Testis (tissue), 3 donors: ENCODE results near the gene RBM20. TPM values are rescaled to one million over a fixed set of nuclear protein-coding genes. Genes with fewer than 3 reads are reported as not detected.
"Not testable (repeated sequence)": the region's sequence is repeated elsewhere in the genome, so short reads cannot be mapped to it uniquely, and the experiment has no call there.

Experiments used
- DNase-seq: peaks from one replicate; pipeline ENCODE4 v3.0.0-alpha.2; 2019
- H3K27ac ChIP-seq, 2 donors: fragments of 200-600 bp; sonication (generic); one replicate each; pipeline ENCODE4 v1.5.1; 2019
- H3K27me3 ChIP-seq: fragments of 200-600 bp; sonication (generic); one replicate; pipeline ENCODE4 v1.5.1; 2019
- H3K36me3 ChIP-seq: fragments of 200-600 bp; sonication (generic); one replicate; pipeline ENCODE4 v1.5.1; 2017; ENCODE audit warnings: low read depth; ENCODE audit errors: missing control alignments
- H3K4me1 ChIP-seq: fragments of 200-600 bp; sonication (generic); one replicate; pipeline ENCODE4 v1.5.1; 2019
- H3K4me3 ChIP-seq, 2 donors: fragments of 200-600 bp; sonication (generic); one replicate each; pipeline ENCODE4 v1.5.1; 2017 to 2019
- H3K9me3 ChIP-seq: fragments of 200-600 bp; sonication (generic); one replicate; pipeline ENCODE4 v1.5.1; 2017
- CTCF ChIP-seq, 3 experiments: fragments of 450-650 bp in 2 of 3; fragments of 200-600 bp in 1 of 3; sonication (generic) in 1 of 3; IDR thresholded peaks; one replicate each; pipeline ENCODE4 v1.5.1; 2016 to 2019; ENCODE audit warnings: antibody characterized with exemption in 3 of 3, mild to moderate bottlenecking in 2 of 3, moderate library complexity in 1 of 3
- POLR2A ChIP-seq: fragments of 450-650 bp; IDR thresholded peaks from one replicate; pipeline ENCODE4 v1.6.1; 2017; ENCODE audit warnings: antibody characterized with exemption, mild to moderate bottlenecking, moderate library complexity
- WGBS, 2 donors: methylation state at CpG; one replicate each; pipeline ENCODE4 v1.1.5; 2018; 5-methylcytosine and 5-hydroxymethylcytosine counted together
- intact Hi-C: fragments of 100-400 bp; cut with DNase I; formaldehyde crosslinking; loops from one replicate; pipeline ENCODE4 v1.15.1; 2023; ENCODE audit warnings: low total_unique reads
- polyA plus RNA-seq: library from polyadenylated mRNA; stranded (reverse); fragments of 350-450 nt; fragmentation: Illumina TruSeq; extraction: RNeasy Lipid Tissue Mini Kit (QIAGEN cat#74804); gene quantifications from one replicate; pipeline ENCODE4 v1.2.3, GENCODE V29; 2014; ENCODE audit warnings: low read depth, low replicate concordance; ENCODE audit not compliant: insufficient read depth
- total RNA-seq, 2 donors: library from RNA; depleted of rRNA; stranded (reverse); fragments of >200 nt; gene quantifications; one replicate each; pipeline ENCODE4 v1.2.3, GENCODE V29; 2016

The RBM20 gene
- total and polyA plus RNA-seq, 3 donors from 2014 or later = 1.7 to 5.3 (median 3.1) TPM

- H3K4me3 ChIP-seq = no peak overlapping the region
- intact Hi-C loops = no loop called here
- no peaks in the 10 kb centered on the region for H3K36me3 ChIP-seq
- peaks cover 56% of the 10 kb centered on the region for H3K4me1 ChIP-seq
- no peak for DNase-seq
- TF ChIP-seq CTCF (IDR thresholded peaks at IDR 0.05) (no peak), POLR2A (no peak)
- no peaks in the 10 kb centered on the region for H3K9me3 ChIP-seq
- 63 to 68% methylated on average over 4 of the region's 4 CpGs for WGBS, 2 donors
- H3K27me3 ChIP-seq = no peaks in the 10 kb centered on the region
- peak overlapping the region; percentile 53 to 82 for H3K27ac ChIP-seq
Measured at GRCh38 chr10:110865809-110866482, 221.8 kb downstream of the RBM20 start.

- H3K27me3 ChIP-seq, DNase-seq, intact Hi-C loops, H3K9me3 ChIP-seq, H3K4me3 ChIP-seq, H3K36me3 ChIP-seq: not testable (repeated sequence)
- peaks cover 58% of the 10 kb centered on the region for H3K4me1 ChIP-seq
- peak overlapping the region; percentile 52 to 77 for H3K27ac ChIP-seq
- WGBS, 2 donors = 84 to 86% methylated on average over 7 to 8 of the region's 8 CpGs
Measured at GRCh38 chr10:110867011-110867806, 223.1 kb downstream of the RBM20 start.

GRCh38 chr10:110867807-110868465 is 223.8 kb downstream of the RBM20 start:
- H3K27me3 ChIP-seq = no peaks in the 10 kb centered on the region
- no peaks in the 10 kb centered on the region for H3K36me3 ChIP-seq
- H3K4me1 ChIP-seq = peaks cover 58% of the 10 kb centered on the region
- WGBS, 2 donors = 44 to 54% methylated on average over 4 of the region's 4 CpGs
- no peak for DNase-seq
- no peaks in the 10 kb centered on the region for H3K9me3 ChIP-seq
- intact Hi-C loops = no loop called here
- peak overlapping the region; percentile 52 to 77 for H3K27ac ChIP-seq
- no peak overlapping the region for H3K4me3 ChIP-seq
- TF ChIP-seq POLR2A (no peak), CTCF (IDR thresholded peaks at IDR 0.05) (no peak)

- intact Hi-C loops = no loop called here
- peaks cover 58% of the 10 kb centered on the region for H3K4me1 ChIP-seq
- TF ChIP-seq POLR2A = no peak
- no peak for TF ChIP-seq CTCF (IDR thresholded peaks at IDR 0.05)
- H3K36me3 ChIP-seq = no peaks in the 10 kb centered on the region
- WGBS, 2 donors = 53 to 61% methylated on average over 6 of the region's 6 CpGs
- DNase-seq = no peak
- no peaks in the 10 kb centered on the region for H3K9me3 ChIP-seq
- H3K27me3 ChIP-seq = no peaks in the 10 kb centered on the region
- H3K4me3 ChIP-seq = no peak overlapping the region
- peak overlapping the region in 1 of 2 donors; percentile 77 for H3K27ac ChIP-seq
Measured at GRCh38 chr10:110868981-110869380, 224.8 kb downstream of the RBM20 start.

- TF ChIP-seq CTCF (IDR thresholded peaks at IDR 0.05) (no peak), POLR2A (no peak)
- Histone ChIP-seq H3K9me3 (no peaks in the 10 kb centered on the region), H3K36me3 (no peaks in the 10 kb centered on the region), H3K27ac (peak overlapping the region; percentile 87 to 98), H3K4me1 (peaks cover 44% of the 10 kb centered on the region), H3K27me3 (no peaks in the 10 kb centered on the region), H3K4me3 (peak overlapping the region; percentile 74 to 97)
- 13 to 23% methylated on average over 13 of the region's 13 CpGs for WGBS, 2 donors
- intact Hi-C loops = loop anchor here (10.0 kb wide), 1 partner anchor 66 kb away; no protein-coding TSS in a partner anchor
- peak; percentile 52 for DNase-seq
Measured at GRCh38 chr10:110870823-110871297, 226.7 kb downstream of the RBM20 start.
